HG03196 (cell line): ENCODE data around the gene POLG2.

Experiments
- ATAC-seq: cut with Tn5 transposase; IDR thresholded peaks from one replicate; pipeline ENCODE4 v1.9.1; 2021; ENCODE audit not compliant: unreplicated experiment

Gene POLG2

GRCh38 chr17:64496786-64497564 lies at the start of gene POLG2:
Gene POLG2 (minus strand): TSS chr17:64497054. CDS start chr17:64496968, 86 bp downstream.
- ATAC-seq, result peak; percentile 79

- ATAC-seq, result no peak
Observed at GRCh38 chr17:64544742-64545141, 47.9 kb upstream of the POLG2 start.

- no peak for ATAC-seq
Observed at GRCh38 chr17:64540118-64540776, 43.4 kb upstream of the POLG2 start.

- no peak for ATAC-seq
Observed at GRCh38 chr17:64538508-64539130, 41.8 kb upstream of the POLG2 start.

- ATAC-seq, result no peak
Observed at GRCh38 chr17:64537488-64537887, 40.6 kb upstream of the POLG2 start.

- no peak for ATAC-seq
Observed at GRCh38 chr17:64536913-64537312, 40.1 kb upstream of the POLG2 start.

GRCh38 chr17:64535357-64535756 lies 38.5 kb upstream of the POLG2 start:
- ATAC-seq, result no peak

GRCh38 chr17:64534187-64534586 lies 37.3 kb upstream of the POLG2 start:
- no peak for ATAC-seq

- ATAC-seq, result no peak
Observed at GRCh38 chr17:64533784-64534183, 36.9 kb upstream of the POLG2 start.

GRCh38 chr17:64532409-64532808 lies 35.6 kb upstream of the POLG2 start:
- no peak for ATAC-seq

- ATAC-seq, result no peak
Observed at GRCh38 chr17:64531955-64532371, 35.1 kb upstream of the POLG2 start.

GRCh38 chr17:64529221-64529620 lies 32.4 kb upstream of the POLG2 start:
- no peak for ATAC-seq

GRCh38 chr17:64527914-64528313 lies 31.1 kb upstream of the POLG2 start:
- no peak for ATAC-seq

GRCh38 chr17:64520359-64520758 lies 23.5 kb upstream of the POLG2 start:
- ATAC-seq, result no peak

GRCh38 chr17:64519601-64520000 lies 22.7 kb upstream of the POLG2 start:
- ATAC-seq, result no peak

- ATAC-seq, result no peak
Observed at GRCh38 chr17:64515829-64516228, 19.0 kb upstream of the POLG2 start.

GRCh38 chr17:64515419-64515818 lies 18.6 kb upstream of the POLG2 start:
- ATAC-seq, result no peak

GRCh38 chr17:64509179-64509578 lies 12.3 kb upstream of the POLG2 start:
- ATAC-seq, result no peak

- ATAC-seq, result no peak
Observed at GRCh38 chr17:64508683-64509082, 11.8 kb upstream of the POLG2 start.

- peak; percentile 18 for ATAC-seq
Observed at GRCh38 chr17:64507413-64507782, 10.5 kb upstream of the POLG2 start.

GRCh38 chr17:64506576-64507412 lies 9.9 kb upstream of the POLG2 start, which contains the start of gene CEP95:
Gene CEP95 (plus strand): TSS chr17:64506977. CDS start chr17:64507098, 121 bp downstream.
- peak; percentile 69 for ATAC-seq
